Measurements from ENCODE around the gene CALHM3. TPM values are rescaled to one million over a fixed set of nuclear protein-coding genes. Genes with fewer than 3 reads are reported as not detected.

CALHM3 gene
- polyA plus RNA-seq, 1 experiment = 0.09 TPM

GRCh38 chr10:103457896-103458583, 21.0 kb downstream of the CALHM3 start:
- Histone ChIP-seq H3K36me3 (ENCODE audit: control insufficient read depth, insufficient read depth, low read length) (no peaks in the 10 kb centered on the region), H3K27me3 (ENCODE audit: control insufficient read depth, insufficient read depth, low read length) (no peaks in the 10 kb centered on the region), H3K4me3 (ENCODE audit: low read depth, low read length) (no peak overlapping the region)
- CTCF ChIA-PET = no interaction called here
- DNase-seq (ENCODE audit: low read depth) = no peak
- no peak for TF ChIP-seq CTCF (IDR thresholded peaks at IDR 0.05; ENCODE audit: insufficient read depth, low read depth, low read length)
- POLR2A ChIA-PET = no interaction called here

GRCh38 chr10:103457176-103457712, 21.8 kb downstream of the CALHM3 start:
- no peak overlapping the region for H3K4me3 ChIP-seq (ENCODE audit: low read depth, low read length)
- ChIA-PET POLR2A (no interaction called here), CTCF (no interaction called here)
- no peaks in the 10 kb centered on the region for H3K27me3 ChIP-seq (ENCODE audit: control insufficient read depth, insufficient read depth, low read length)
- no peak for TF ChIP-seq CTCF (IDR thresholded peaks at IDR 0.05; ENCODE audit: insufficient read depth, low read depth, low read length)
- H3K36me3 ChIP-seq (ENCODE audit: control insufficient read depth, insufficient read depth, low read length) = no peaks in the 10 kb centered on the region
- no peak for DNase-seq (ENCODE audit: low read depth)

- no peak for DNase-seq (ENCODE audit: low read depth)
- H3K36me3 ChIP-seq (ENCODE audit: control insufficient read depth, insufficient read depth, low read length) = no peaks in the 10 kb centered on the region
- H3K4me3 ChIP-seq (ENCODE audit: low read depth, low read length) = no peak overlapping the region
- no peaks in the 10 kb centered on the region for H3K27me3 ChIP-seq (ENCODE audit: control insufficient read depth, insufficient read depth, low read length)
- ChIA-PET CTCF (interaction anchor here (0.9 kb wide), 1 partner anchor 21 kb away, joined by 3 read pairs; no protein-coding TSS in a partner anchor), POLR2A (no interaction called here)
- no peak for TF ChIP-seq CTCF (IDR thresholded peaks at IDR 0.05; ENCODE audit: insufficient read depth, low read depth, low read length)
These were observed 22.9 kb downstream of the CALHM3 start for GRCh38 chr10:103456074-103456660.

GRCh38 chr10:103455235-103455634, 23.8 kb downstream of the CALHM3 start:
- DNase-seq (ENCODE audit: low read depth) = no peak
- H3K36me3 ChIP-seq (ENCODE audit: control insufficient read depth, insufficient read depth, low read length) = peaks cover 2% of the 10 kb centered on the region; the same call in 1 of the 2 replicates
- H3K27me3 ChIP-seq (ENCODE audit: control insufficient read depth, insufficient read depth, low read length) = no peaks in the 10 kb centered on the region
- CTCF ChIA-PET = interaction anchor here (0.8 to 0.9 kb wide), 2 partner anchors 22 to 30 kb away, joined by 3 read pairs; no protein-coding TSS in a partner anchor
- POLR2A ChIA-PET = no interaction called here
- no peak for TF ChIP-seq CTCF (IDR thresholded peaks at IDR 0.05; ENCODE audit: insufficient read depth, low read depth, low read length)
- no peak overlapping the region for H3K4me3 ChIP-seq (ENCODE audit: low read depth, low read length)

- no peak for DNase-seq (ENCODE audit: low read depth)
- no peak overlapping the region for H3K4me3 ChIP-seq (ENCODE audit: low read depth, low read length)
- peaks cover 12% of the 10 kb centered on the region for H3K36me3 ChIP-seq (ENCODE audit: control insufficient read depth, insufficient read depth, low read length)
- ChIA-PET POLR2A (no interaction called here), CTCF (interaction anchor here (1.0 kb wide), 1 partner anchor 26 kb away, joined by 3 read pairs; no protein-coding TSS in a partner anchor)
- TF ChIP-seq CTCF (IDR thresholded peaks at IDR 0.05; ENCODE audit: insufficient read depth, low read depth, low read length) = no peak
- no peaks in the 10 kb centered on the region for H3K27me3 ChIP-seq (ENCODE audit: control insufficient read depth, insufficient read depth, low read length)
These were observed 25.0 kb downstream of the CALHM3 start for GRCh38 chr10:103454026-103454425.

Measured in BJ (cell line).